GM20000 (cell line): ENCODE measurements around the gene CTDSP2.

Experiments
- DNase-seq: peaks from one replicate; pipeline ENCODE4 v3.0.0; 2012; ENCODE audit warnings: low spot score
- CTCF ChIP-seq: IDR thresholded peaks from 2 replicates; pipeline ENCODE4 v1.5.1; 2012; ENCODE audit warnings: mild to moderate bottlenecking, control low read depth; ENCODE audit errors: extremely low read depth, missing control alignments

CTDSP2 gene

GRCh38 chr12:57834086-57834876, 12.2 kb downstream of the CTDSP2 start:
- no peak for TF ChIP-seq CTCF
- no peak for DNase-seq

GRCh38 chr12:57833672-57834071, 12.9 kb downstream of the CTDSP2 start:
- no peak for TF ChIP-seq CTCF
- DNase-seq = no peak

GRCh38 chr12:57832966-57833365, 13.6 kb downstream of the CTDSP2 start:
- no peak for TF ChIP-seq CTCF
- no peak for DNase-seq

- DNase-seq = no peak
- TF ChIP-seq CTCF = no peak
Observed at GRCh38 chr12:57830393-57830792, 16.1 kb downstream of the CTDSP2 start.

- no peak for DNase-seq
- TF ChIP-seq CTCF = no peak
Observed at GRCh38 chr12:57829025-57829777, 17.3 kb downstream of the CTDSP2 start.

- no peak for TF ChIP-seq CTCF
- no peak for DNase-seq
Observed at GRCh38 chr12:57826966-57827365, 19.6 kb downstream of the CTDSP2 start.

- no peak for TF ChIP-seq CTCF
- DNase-seq = no peak
Observed at GRCh38 chr12:57826400-57826799, 20.1 kb downstream of the CTDSP2 start.
